HepG2 (cell line): ENCODE measurements around the gene ATP5MK. TPM values are rescaled to one million over a fixed set of nuclear protein-coding genes. Genes with fewer than 3 reads are reported as not detected.

Experiments used
- PCBP2 ChIP-seq: fragments of 200-400 bp; formaldehyde crosslinking; optimal IDR thresholded peaks from 2 replicates; pipeline ENCODE3; 2018; ENCODE audit warnings: low read length, low read depth; ENCODE audit not compliant: poor library complexity, severe bottlenecking
- PPARG ChIP-seq: conservative IDR thresholded peaks from 2 replicates; pipeline ENCODE4 v1.6.1; 2016; ENCODE audit warnings: missing biosample characterization, missing genetic modification reagents
- PRMT3 ChIP-seq: sonication (generic); formaldehyde crosslinking; IDR thresholded peaks from 2 replicates; pipeline ENCODE4 v1.8.1; 2022; ENCODE audit warnings: low read depth, mild to moderate bottlenecking, moderate library complexity, missing genetic modification reagents, borderline replicate concordance
- SATB2 ChIP-seq: sonication (generic); formaldehyde crosslinking; IDR thresholded peaks from 2 replicates; pipeline ENCODE4 v1.5.0; 2020; ENCODE audit warnings: missing genetic modification reagents
- ZNF10 ChIP-seq: sonication (generic); formaldehyde crosslinking; IDR thresholded peaks from 2 replicates; pipeline ENCODE4 v1.4.0; 2020; ENCODE audit warnings: mild to moderate bottlenecking, low read depth, missing genetic modification reagents, borderline replicate concordance
- ZNF557 ChIP-seq: sonication (generic); formaldehyde crosslinking; IDR thresholded peaks from 2 replicates; pipeline ENCODE4 v1.4.0; 2020; ENCODE audit warnings: missing genetic modification reagents
- ZNF598 ChIP-seq: sonication (generic); formaldehyde crosslinking; IDR thresholded peaks from 2 replicates; pipeline ENCODE4 v1.5.1; 2020; ENCODE audit warnings: mild to moderate bottlenecking, missing genetic modification reagents, borderline replicate concordance
- polyA plus RNA-seq, 8 experiments: library from polyadenylated mRNA; depleted of rRNA in 3 of 8; stranded (reverse) in 7 of 8; unstranded in 1 of 8; fragments of >200 nt; fragmentation: Illumina TruSeq in 4 of 8; extraction: Trizol in 4 of 8; gene quantifications; 2 replicates each; pipeline versions ENCODE4 v1.2.1 to v1.2.3, GENCODE V29; 2011 to 2016; ENCODE audit warnings: low read depth in 4 of 8, missing spikeins in 1 of 8, mixed read lengths in 1 of 8; ENCODE audit not compliant: insufficient read depth in 1 of 8
- total RNA-seq, 5 experiments: library from RNA; depleted of rRNA; stranded (reverse); fragments of >200 nt; fragmentation: Illumina TruSeq; extraction: Trizol; gene quantifications; 2 replicates each; pipeline ENCODE4 v1.2.3, GENCODE V29; 2016; ENCODE audit warnings: low read depth in 1 of 5
- TF ChIP-seq, protein P1 (sequence below): sonication (generic); formaldehyde crosslinking; IDR thresholded peaks from 2 replicates; pipeline ENCODE4 v1.5.0; 2020; ENCODE audit warnings: mild to moderate bottlenecking, missing genetic modification reagents
- TF ChIP-seq, protein P2 (sequence below), 2 experiments: sonication (generic) in 1 of 2; formaldehyde crosslinking in 1 of 2; IDR thresholded peaks; 2 replicates each; pipeline versions ENCODE4 v1.5.1 to v1.6.1; 2011 to 2020; ENCODE audit warnings: borderline replicate concordance in 1 of 2, low read depth in 1 of 2, low read length in 1 of 2, mild to moderate bottlenecking in 1 of 2, missing genetic modification reagents in 1 of 2, moderate library complexity in 1 of 2
- TF ChIP-seq, protein P3 (sequence below): IDR thresholded peaks from 2 replicates; pipeline ENCODE4 v1.6.1; 2012; ENCODE audit warnings: low read length, improper control_type of control experiment
- TF ChIP-seq, protein P4 (sequence below): sonication (generic); formaldehyde crosslinking; IDR thresholded peaks from 2 replicates; pipeline ENCODE4 v1.5.1; 2020; ENCODE audit warnings: missing genetic modification reagents, mild to moderate bottlenecking, borderline replicate concordance
- TF ChIP-seq, protein P5 (sequence below): sonication (generic); formaldehyde crosslinking; IDR thresholded peaks from 2 replicates; pipeline ENCODE4 v1.9.0; 2021; ENCODE audit warnings: missing genetic modification reagents, mild to moderate bottlenecking, borderline replicate concordance
- TF ChIP-seq, protein P6 (sequence below): IDR thresholded peaks from 2 replicates; pipeline ENCODE4 v1.6.1; 2016; ENCODE audit warnings: missing compliant biosample characterization, missing genetic modification reagents, borderline replicate concordance

ATP5MK gene
- total and polyA plus RNA-seq, 2 of the 13 experiments (the other 11 are each of a cell fraction or from before 2014, with no cell fraction given): 312 to 517 TPM

DNA sequence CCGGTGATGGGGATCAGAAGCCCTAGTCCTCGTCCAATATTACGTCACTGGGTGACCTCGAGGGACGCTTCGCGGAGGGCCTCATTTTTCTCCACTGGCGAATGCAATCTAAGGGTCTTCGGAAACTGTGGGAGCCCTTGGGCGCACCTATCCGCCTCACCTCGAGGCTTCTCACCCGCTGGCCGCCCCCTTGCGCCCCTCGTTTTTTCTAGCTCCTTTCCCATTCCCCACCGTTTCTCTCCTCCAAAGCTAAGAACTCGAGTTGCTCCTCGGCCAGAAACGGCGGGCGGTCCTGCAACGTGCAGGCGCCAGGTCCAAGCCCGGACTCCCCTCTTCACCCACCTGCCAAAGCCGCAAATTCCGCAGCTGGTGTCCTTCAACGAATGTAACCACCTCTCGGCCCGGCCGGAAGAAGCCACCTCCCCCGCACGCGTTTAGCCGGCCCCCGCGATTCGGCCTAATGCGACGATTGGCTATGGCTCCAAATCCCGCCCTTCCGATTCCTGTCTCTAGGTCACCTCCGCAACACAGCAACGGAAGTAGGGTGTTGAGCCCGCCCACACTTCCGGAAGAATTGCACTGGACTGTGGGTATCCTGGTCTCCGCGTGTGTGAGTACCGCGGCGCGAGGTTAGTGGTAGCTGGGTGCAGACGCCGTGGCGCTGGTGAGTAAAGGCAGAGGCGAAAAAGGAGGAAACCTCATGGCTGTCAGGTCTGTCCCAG, at the start of gene ATP5MK, which contains the start of gene PDCD11 (continued):
- TF ChIP-seq, protein P1, sequence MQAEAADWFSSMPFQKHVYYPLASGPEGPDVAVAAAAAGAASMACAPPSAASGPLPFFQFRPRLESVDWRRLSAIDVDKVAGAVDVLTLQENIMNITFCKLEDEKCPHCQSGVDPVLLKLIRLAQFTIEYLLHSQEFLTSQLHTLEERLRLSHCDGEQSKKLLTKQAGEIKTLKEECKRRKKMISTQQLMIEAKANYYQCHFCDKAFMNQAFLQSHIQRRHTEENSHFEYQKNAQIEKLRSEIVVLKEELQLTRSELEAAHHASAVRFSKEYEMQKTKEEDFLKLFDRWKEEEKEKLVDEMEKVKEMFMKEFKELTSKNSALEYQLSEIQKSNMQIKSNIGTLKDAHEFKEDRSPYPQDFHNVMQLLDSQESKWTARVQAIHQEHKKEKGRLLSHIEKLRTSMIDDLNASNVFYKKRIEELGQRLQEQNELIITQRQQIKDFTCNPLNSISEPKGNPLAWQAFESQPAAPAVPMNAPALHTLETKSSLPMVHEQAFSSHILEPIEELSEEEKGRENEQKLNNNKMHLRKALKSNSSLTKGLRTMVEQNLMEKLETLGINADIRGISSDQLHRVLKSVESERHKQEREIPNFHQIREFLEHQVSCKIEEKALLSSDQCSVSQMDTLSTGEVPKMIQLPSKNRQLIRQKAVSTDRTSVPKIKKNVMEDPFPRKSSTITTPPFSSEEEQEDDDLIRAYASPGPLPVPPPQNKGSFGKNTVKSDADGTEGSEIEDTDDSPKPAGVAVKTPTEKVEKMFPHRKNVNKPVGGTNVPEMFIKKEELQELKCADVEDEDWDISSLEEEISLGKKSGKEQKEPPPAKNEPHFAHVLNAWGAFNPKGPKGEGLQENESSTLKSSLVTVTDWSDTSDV (CRISPR knock-in tag): peak; percentile 93
- TF ChIP-seq SATB2 (CRISPR knock-in tag): peak; percentile 82
- no peak for TF ChIP-seq ZNF598 (CRISPR knock-in tag)
- TF ChIP-seq, protein P2, sequence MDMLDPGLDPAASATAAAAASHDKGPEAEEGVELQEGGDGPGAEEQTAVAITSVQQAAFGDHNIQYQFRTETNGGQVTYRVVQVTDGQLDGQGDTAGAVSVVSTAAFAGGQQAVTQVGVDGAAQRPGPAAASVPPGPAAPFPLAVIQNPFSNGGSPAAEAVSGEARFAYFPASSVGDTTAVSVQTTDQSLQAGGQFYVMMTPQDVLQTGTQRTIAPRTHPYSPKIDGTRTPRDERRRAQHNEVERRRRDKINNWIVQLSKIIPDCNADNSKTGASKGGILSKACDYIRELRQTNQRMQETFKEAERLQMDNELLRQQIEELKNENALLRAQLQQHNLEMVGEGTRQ (IDR thresholded peaks at IDR 0.05; ENCODE audit: low read depth, low read length): no peak
- TF ChIP-seq, protein P2 (CRISPR knock-in tag; IDR thresholded peaks at IDR 0.05; ENCODE audit: borderline replicate concordance): no peak
- TF ChIP-seq PPARG: no peak; the same call in 1 of the 2 replicates
- no peak for TF ChIP-seq PCBP2
- TF ChIP-seq, protein P3, sequence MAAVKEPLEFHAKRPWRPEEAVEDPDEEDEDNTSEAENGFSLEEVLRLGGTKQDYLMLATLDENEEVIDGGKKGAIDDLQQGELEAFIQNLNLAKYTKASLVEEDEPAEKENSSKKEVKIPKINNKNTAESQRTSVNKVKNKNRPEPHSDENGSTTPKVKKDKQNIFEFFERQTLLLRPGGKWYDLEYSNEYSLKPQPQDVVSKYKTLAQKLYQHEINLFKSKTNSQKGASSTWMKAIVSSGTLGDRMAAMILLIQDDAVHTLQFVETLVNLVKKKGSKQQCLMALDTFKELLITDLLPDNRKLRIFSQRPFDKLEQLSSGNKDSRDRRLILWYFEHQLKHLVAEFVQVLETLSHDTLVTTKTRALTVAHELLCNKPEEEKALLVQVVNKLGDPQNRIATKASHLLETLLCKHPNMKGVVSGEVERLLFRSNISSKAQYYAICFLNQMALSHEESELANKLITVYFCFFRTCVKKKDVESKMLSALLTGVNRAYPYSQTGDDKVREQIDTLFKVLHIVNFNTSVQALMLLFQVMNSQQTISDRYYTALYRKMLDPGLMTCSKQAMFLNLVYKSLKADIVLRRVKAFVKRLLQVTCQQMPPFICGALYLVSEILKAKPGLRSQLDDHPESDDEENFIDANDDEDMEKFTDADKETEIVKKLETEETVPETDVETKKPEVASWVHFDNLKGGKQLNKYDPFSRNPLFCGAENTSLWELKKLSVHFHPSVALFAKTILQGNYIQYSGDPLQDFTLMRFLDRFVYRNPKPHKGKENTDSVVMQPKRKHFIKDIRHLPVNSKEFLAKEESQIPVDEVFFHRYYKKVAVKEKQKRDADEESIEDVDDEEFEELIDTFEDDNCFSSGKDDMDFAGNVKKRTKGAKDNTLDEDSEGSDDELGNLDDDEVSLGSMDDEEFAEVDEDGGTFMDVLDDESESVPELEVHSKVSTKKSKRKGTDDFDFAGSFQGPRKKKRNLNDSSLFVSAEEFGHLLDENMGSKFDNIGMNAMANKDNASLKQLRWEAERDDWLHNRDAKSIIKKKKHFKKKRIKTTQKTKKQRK: peak; percentile 55; the same call in 1 of the 2 replicates
- TF ChIP-seq, protein P4, sequence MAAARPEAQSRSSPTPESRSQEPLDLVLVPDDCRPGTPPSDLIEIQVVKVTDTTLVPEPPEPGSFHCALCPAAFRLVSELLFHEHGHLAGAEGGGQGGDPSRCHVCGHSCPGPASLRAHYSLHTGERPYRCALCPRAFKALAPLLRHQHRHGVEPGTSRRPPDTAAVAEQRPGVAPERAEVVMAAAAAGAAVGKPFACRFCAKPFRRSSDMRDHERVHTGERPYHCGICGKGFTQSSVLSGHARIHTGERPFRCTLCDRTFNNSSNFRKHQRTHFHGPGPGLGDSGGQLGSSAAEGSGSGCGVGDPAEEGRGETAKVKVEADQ: no peak
- TF ChIP-seq, protein P5, sequence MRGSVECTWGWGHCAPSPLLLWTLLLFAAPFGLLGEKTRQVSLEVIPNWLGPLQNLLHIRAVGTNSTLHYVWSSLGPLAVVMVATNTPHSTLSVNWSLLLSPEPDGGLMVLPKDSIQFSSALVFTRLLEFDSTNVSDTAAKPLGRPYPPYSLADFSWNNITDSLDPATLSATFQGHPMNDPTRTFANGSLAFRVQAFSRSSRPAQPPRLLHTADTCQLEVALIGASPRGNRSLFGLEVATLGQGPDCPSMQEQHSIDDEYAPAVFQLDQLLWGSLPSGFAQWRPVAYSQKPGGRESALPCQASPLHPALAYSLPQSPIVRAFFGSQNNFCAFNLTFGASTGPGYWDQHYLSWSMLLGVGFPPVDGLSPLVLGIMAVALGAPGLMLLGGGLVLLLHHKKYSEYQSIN (CRISPR knock-in tag): no peak
- TF ChIP-seq ZNF10 (CRISPR knock-in tag): no peak
- TF ChIP-seq PRMT3 (CRISPR knock-in tag): no peak
- TF ChIP-seq ZNF557 (CRISPR knock-in tag): 0 out of 2 replicates have a peak, but pooled peaks have one; percentile 58
- TF ChIP-seq, protein P6, sequence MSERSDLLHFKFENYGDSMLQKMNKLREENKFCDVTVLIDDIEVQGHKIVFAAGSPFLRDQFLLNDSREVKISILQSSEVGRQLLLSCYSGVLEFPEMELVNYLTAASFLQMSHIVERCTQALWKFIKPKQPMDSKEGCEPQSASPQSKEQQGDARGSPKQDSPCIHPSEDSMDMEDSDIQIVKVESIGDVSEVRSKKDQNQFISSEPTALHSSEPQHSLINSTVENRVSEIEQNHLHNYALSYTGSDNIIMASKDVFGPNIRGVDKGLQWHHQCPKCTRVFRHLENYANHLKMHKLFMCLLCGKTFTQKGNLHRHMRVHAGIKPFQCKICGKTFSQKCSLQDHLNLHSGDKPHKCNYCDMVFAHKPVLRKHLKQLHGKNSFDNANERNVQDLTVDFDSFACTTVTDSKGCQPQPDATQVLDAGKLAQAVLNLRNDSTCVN (CRISPR knock-in tag): peak; percentile 78
